ENCODE data around the gene M1AP. TPM values are rescaled to one million over a fixed set of nuclear protein-coding genes. Genes with fewer than 3 reads are reported as not detected.
"Not testable (repeated sequence)": the region's sequence is repeated elsewhere in the genome, so short reads cannot be mapped to it uniquely, and the experiment has no call there.

M1AP gene
- polyA plus RNA-seq, 1 of the 3 experiments (the other 2 are of a cell fraction): 0.02 TPM

- Histone ChIP-seq H2AFZ (ENCODE audit: low read depth) (peak overlapping the region; percentile 42; the same call in 1 of the 2 replicates), H3K79me2 (ENCODE audit: insufficient read depth) (no peaks in the 10 kb centered on the region), H3F3A (replicated peaks; ENCODE audit: insufficient read depth) (no peaks in the 10 kb centered on the region), H3K9ac (no peak overlapping the region), H4K20me1 (ENCODE audit: insufficient read depth) (no peaks in the 10 kb centered on the region), H3K9me2 (no peaks in the 10 kb centered on the region), H3K4me3 (ENCODE audit: low read depth in 2 of 2, low read length in 1 of 2) (no peak overlapping the region), H3K4me1 (ENCODE audit: control insufficient read depth in 1 of 2, insufficient read depth in 2 of 2, low read depth in 1 of 2, low read length in 1 of 2) (no peaks in the 10 kb centered on the region; a peak in 1 of 4 replicates), H3K36me3 (replicated peaks in 1 of 2; ENCODE audit: control insufficient read depth in 1 of 2, insufficient read depth in 2 of 2, low read length in 1 of 2) (no peaks in the 10 kb centered on the region), H3K4me2 (0 out of 2 replicates have a peak overlapping the region, but pooled peaks have one; percentile 8), H3K9me3 (no peaks in the 10 kb centered on the region), H3K27ac (ENCODE audit: low read depth in 2 of 2, low read length in 1 of 2) (no peak overlapping the region; a peak in 1 of 4 replicates), H3K27me3 (ENCODE audit: insufficient read depth) (no peaks in the 10 kb centered on the region)
- 84% methylated on average over 3 of the region's 3 CpGs for WGBS (ENCODE audit: low lambda C conversion rate)
- ChIA-PET CTCF (interaction anchor here (0.7 to 1.2 kb wide), 5 partner anchors 9 to 100 kb away, joined by 3 to 4 read pairs (median 3); partner anchors contain the start of gene M1AP), POLR2A (no interaction called here)
- DNase-seq: no peak
- TF ChIP-seq RFX5 (IDR thresholded peaks at IDR 0.05; ENCODE audit: low read length) (no peak), RXRA (IDR thresholded peaks at IDR 0.05; ENCODE audit: borderline replicate concordance, low read depth) (no peak), CHD2 (IDR thresholded peaks at IDR 0.05; ENCODE audit: low read length, partially characterized antibody) (no peak), CTCF (IDR thresholded peaks at IDR 0.05) (peak; percentile 25), PBX3 (IDR thresholded peaks at IDR 0.05) (no peak), IRF3 (IDR thresholded peaks at IDR 0.05; ENCODE audit: low read depth, low read length) (no peak), RCOR1 (IDR thresholded peaks at IDR 0.05; ENCODE audit: low read length) (no peak)
These were observed 15.8 kb downstream of the M1AP start for GRCh38 chr2:74632209-74632938.

- POLR2A ChIA-PET; H3K4me2 ChIP-seq; H2AFZ ChIP-seq (ENCODE audit: low read depth); DNase-seq; H3K79me2 ChIP-seq (ENCODE audit: insufficient read depth); CTCF ChIA-PET; H3K4me3 ChIP-seq (ENCODE audit: low read depth in 2 of 2, low read length in 1 of 2); H3K4me1 ChIP-seq (ENCODE audit: control insufficient read depth in 1 of 2, insufficient read depth in 2 of 2, low read depth in 1 of 2, low read length in 1 of 2); H3K36me3 ChIP-seq (replicated peaks in 1 of 2; ENCODE audit: control insufficient read depth in 1 of 2, insufficient read depth in 2 of 2, low read length in 1 of 2); H3F3A ChIP-seq (replicated peaks; ENCODE audit: insufficient read depth); H4K20me1 ChIP-seq (ENCODE audit: insufficient read depth); H3K9ac ChIP-seq; H3K9me2 ChIP-seq; H3K27me3 ChIP-seq (ENCODE audit: insufficient read depth); H3K27ac ChIP-seq (ENCODE audit: low read depth in 2 of 2, low read length in 1 of 2); H3K9me3 ChIP-seq: not testable (repeated sequence)
- WGBS (ENCODE audit: low lambda C conversion rate): 85% methylated on average over 3 of the region's 3 CpGs
These were observed 17.7 kb downstream of the M1AP start for GRCh38 chr2:74630454-74630853.

Data from SK-N-SH (cell line).